GM18508 (cell line): ENCODE data around the gene LNP1.
A peak's percentile ranks its signal among the peaks of the same experiment; 100 is the strongest.
"Not testable (repeated sequence)": the region's sequence is repeated elsewhere in the genome, so short reads cannot be mapped to it uniquely, and the experiment has no call there.

Source experiments
- ATAC-seq: cut with Tn5 transposase; IDR thresholded peaks from one replicate; pipeline ENCODE4 v1.9.1; 2021; ENCODE audit warnings: moderate number of reproducible peaks; ENCODE audit not compliant: insufficient read depth, unreplicated experiment

The LNP1 gene, protein sequence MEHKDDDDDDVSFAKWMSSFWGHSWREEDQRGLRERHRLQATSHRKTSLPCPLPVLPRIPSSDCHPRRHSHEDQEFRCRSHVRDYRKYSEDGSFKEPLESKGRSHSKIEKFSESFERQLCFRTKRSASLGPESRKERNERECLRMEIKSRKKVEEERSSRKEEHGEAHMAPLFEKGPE

DNA sequence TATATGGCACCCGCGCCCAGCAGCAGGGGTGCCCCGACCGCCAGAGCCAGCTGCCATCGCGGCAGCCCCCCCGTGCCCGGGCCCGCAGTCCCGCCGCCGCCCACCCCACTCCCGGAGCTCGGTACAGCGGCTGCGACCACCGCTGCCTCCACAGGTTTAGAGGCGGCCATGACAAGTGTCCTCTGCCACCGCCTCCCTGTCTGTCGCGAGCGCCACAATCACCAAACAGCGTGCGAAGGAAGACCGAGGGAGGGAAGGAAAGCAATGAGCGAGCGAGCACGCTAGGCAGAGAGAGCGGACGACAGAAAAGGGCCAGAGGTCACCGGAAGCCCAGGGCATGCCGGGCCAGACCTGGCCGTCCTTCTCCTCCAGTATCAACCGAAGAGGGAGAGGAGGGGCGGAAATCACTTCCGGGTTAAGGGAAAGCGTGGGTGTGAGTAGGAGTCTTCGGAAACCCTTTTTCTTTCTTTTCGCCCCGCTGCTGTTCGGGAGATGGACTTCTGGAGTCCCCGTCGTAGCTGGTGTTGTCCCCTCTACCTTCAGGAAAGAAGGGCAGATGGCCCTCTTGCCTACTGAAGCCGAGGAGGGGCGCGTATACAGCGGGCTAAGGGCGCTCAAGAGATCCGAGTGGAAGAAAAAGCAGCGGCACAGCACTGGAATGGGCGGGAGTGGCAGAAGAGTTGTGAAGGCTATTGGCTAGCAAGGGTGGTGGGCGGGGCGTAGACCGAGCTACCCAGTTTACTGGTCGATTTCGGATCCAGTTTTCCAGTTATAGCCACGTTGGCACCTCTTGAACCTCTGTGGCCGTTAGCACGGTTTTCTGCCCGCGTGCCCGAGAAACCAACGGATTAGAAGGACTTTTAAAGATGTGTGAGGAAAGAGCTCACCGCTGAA is at the start of gene LNP1, which contains the start of gene TOMM70:
TSS of gene LNP1 (plus strand) at position 760 of the 894 bp plus-strand sequence. CDS start 28,191 bp downstream, outside the sequence.
TSS of gene TOMM70 (minus strand) at position 310 of the 894 bp plus-strand sequence. CDS start at position 170, 140 bp downstream.
- ATAC-seq = peak; percentile 83

DNA sequence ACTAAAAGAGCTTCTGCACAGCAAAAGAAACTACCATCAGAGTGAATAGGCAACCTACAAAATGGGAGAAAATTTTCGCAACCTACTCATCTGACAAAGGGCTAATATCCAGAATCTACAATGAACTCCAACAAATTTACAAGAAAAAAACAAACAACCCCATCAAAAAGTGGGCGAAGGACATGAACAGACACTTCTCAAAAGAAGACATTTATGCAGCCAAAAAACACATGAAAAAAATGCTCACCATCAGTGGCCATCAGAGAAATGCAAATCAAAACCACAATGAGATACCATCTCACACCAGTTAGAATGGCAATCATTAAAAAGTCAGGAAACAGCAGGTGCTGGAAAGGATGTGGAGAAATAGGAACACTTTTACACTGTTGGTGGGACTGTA is 49.6 kb upstream of the LNP1 start:
- not testable (repeated sequence) for ATAC-seq

DNA sequence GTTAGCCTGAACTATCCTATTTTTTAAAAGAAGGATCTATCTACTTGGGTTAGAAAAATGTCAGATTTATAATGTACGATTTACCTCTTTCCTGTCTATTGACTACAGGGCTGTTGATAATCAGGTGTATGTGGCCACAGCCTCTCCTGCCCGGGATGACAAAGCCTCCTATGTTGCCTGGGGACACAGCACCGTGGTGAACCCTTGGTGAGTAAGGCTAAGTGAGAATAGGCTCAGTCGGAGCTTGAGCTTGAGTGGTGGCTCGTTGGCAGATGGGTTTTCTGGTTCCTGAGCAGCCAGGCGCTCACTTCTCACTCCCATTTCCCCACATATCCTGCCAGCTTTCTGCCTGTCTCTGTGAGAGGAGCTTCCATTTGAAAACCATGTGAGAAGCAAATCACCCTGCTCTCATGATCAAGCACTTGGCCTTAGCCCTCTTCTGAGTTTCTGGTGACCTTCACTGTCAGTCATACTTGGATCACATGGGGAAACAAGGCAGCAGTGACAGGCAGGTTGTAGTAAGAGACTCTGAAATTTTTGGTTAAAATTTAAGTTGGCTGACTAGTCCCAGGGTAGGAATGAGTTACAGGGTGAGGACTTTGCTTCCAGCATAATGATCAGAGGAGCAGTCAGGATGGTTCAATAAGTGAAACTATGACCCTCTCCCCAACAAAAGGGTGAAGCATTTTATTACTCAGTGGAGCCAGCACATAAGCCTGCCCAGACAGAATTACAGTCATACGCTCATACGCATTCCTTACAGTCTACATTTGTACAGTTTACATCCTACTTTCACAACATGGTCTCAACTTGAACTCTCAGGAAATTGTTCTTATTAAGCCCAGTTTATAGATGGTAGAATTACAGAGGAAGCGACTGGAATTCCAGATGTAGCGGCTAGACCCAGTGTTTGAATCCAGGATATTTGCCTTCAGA is 48.8 kb upstream of the LNP1 start:
- no peak for ATAC-seq

DNA sequence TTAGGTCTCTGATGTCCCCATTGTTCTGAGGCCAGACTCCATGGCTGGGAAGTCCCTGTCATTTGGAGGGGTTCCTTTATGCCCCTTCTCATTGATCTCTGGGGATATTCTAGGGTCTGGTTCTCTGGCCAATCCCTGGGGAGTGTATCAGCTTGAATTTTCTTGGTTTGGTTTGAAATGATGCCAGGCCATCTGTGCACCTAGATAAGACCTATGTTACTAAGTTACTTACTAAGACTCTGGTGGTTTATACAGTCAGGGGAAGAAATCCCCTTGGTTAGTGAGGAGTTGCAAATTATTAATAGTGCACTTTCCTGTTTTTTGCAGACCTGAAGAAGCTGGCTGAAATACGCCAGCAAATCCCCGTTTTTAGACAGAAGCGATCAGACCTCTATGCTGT is 46.5 kb upstream of the LNP1 start:
- ATAC-seq = no peak

DNA sequence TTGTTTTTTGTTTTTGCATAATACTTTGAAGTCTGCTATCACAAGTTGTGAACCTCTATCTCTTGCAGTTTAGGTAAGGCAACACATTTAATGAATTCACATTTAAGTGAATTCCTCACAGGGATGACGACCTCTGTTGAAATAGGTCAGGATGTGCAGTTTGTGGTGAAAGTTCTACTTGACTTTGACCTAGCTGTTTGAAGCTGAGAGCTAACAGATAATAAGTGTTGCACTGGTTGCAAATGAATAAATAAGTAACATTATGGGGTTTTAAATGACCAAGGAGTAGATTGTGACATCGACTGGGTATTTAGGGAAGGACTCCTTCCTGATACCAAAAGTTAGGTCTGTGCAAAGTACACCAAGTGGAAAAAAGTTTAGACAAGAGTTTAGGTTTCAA is 42.9 kb upstream of the LNP1 start:
- no peak for ATAC-seq

DNA sequence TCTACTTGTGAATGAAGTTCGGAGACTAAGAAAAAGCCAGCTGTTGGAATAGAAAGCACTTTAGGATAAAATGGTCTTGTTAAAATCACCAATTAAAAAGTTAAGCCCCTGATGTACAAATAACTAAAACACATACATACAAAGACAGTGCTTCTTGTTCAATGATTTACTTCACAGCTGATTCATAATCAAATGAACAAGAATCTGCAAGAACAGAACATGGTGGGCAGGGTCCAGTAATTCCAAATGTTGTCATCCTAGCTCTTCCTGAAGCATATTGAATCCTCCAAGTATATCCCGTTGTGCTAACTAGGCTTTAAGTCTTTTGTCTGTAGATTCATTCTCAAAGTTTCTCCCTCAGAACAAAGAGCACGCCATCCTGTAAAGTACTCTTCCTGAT is 42.3 kb upstream of the LNP1 start:
- no peak for ATAC-seq

DNA sequence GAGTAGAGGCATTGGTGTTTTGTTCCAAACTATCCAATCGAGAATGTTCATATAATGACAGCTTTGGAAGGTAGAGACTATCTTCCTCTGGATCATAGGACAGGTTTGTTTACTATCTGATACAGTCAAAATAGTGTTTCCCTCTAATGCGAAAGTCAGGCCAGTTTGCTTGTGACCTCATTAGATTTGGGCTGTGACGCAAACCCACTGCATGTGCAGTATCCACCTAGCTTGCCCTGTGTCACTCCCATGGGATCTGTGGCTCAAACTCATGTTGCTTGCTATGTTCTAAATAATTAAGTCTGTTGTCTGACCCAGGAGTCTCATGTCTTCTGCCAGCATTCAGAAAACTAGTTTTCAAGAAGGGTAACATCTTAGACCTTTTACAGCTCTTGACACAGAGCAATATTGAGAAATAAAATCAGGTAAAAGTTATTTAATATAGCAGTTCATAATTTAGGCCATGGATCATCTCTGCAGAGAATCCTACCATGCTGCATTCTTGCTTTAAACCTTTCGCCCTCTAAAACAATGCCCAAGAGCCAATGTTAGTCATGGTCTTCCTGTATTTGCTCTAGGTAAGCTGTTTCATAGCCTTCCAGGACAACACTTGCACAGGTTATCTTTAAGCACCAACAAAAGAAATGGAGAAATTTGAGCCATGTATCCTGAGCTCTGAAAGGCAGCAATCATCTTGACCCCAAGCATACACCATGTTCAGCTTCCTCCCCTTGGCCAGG is 40.4 kb upstream of the LNP1 start:
- ATAC-seq = no peak

DNA sequence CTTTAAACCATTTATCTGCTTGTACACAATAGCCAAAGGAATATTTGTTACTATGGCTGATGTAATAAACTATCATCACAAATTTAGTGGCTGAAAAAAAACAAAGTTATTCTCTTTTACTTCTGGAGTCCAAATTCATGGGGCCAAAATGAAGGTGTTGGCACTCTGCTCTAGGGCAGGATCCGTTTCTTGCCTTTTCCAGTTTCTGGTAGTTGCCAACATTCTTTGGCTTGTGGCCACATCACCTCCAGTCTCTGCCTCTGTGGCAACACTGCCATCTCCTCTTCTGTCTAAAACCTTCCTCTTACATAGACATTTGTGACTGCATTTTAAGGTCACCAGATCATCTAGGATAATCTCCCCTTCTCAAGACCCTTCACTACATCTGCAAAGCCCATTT is 39.4 kb upstream of the LNP1 start:
- no peak for ATAC-seq

DNA sequence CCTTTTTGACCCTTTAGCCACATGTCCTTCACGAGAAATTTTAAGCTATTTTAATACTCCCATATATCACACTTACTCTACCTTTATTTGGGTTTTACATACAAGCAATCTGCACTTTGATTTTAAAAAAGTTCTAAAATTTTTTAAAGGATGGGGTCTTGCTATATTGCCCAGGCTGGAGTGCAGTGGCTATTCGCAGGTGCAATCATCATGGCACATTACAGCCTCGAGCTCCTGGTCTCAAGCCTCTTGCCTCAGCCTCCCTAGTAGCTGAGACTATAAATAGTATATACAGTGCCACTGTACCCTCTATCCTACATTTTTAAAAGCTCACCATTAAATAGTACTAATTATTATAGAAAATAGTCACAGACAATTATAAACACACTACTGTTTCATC is 36.9 kb upstream of the LNP1 start:
- no peak for ATAC-seq

DNA sequence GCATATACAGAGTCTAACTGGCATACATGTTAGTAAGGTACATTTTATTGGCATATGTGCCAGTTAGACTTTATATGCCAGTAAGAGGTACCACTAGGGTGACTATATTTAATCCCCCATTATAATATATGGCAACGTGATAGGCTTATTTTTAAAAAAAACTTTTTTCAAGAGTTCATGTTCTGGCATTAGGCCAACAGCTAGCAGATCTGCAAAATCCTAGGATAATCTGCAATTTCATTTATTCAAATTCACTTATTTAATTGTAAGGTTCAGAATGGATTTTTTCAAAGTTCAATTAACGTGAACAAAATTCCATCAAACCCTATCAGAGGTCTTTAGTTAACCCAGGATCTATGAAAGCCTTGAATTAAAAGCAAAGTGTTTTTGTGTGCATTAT is 34.9 kb upstream of the LNP1 start:
- ATAC-seq = no peak

DNA sequence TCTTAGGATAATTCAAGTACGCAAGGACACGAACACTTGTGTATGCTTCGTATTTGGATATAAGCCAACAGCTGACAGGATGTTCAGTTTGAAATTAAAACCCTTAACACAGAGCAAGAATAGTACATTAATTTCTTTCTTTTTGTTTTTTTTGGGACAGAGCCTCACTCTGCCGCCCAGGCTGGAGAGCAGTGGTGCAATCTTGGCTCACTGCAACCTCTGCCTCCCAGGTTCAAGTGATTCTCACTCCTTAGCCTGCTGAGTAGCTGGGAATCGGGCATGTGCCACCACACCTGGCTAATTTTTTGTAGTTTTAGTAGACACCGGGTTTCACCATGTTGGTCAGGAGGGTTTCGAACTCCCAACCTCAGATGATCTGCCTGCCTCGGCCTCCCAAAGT is 32.9 kb upstream of the LNP1 start:
- no peak for ATAC-seq

DNA sequence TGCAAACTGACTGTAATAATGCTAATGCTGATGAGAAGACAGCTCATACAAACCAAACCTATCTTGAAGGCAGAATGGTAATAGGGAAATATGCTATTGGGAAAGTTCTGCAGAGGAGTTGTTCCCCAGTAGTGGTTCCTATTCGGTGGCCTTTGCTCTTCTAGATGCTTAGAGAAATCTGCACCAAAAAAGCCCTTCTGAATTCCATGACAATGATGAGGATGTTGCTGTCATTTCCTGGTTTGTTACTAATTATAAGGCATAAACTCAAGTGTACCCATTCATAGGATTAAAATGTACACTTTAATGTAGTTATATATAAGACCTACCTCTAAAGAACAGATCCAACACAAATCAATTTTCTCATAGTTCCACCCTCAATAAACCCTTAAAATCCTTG is 30.6 kb upstream of the LNP1 start:
- ATAC-seq = no peak

DNA sequence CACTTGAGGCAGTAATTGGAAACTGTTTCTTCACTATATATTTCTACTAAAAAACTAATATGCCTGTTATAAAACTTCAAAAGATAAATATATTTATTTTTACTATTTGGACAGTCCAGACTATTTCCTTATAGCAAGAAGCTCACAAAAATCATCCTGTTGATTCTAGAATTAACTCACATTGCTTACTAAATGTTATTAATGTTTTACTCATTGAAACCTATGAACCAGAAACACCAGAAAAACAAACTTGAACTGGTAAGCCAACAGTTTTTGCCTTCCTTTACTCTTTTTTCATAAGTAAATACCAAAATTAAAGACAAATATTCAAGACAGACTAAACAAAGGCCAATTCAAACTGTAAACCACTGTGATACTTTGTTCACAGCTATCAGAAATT is 26.8 kb upstream of the LNP1 start:
- no peak for ATAC-seq

DNA sequence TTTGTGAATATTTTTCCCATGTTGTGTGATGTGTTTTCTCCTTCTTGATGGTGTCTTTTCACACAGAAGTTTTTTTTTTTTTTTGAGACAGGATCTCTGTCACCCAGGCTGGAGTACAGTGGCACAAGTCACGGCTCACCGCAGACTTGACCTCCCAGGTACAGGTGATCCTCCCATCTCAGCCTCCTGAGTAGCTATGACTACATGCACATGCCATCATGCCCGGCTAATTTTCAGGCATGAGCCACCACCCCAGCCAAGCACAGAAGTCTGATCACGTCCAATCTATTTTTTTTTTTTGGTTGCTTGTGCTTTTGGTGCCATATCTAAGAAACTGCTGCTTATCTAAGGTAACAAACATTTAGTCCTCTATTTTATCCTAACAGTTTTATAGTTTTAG is 25.0 kb upstream of the LNP1 start:
- ATAC-seq = no peak

DNA sequence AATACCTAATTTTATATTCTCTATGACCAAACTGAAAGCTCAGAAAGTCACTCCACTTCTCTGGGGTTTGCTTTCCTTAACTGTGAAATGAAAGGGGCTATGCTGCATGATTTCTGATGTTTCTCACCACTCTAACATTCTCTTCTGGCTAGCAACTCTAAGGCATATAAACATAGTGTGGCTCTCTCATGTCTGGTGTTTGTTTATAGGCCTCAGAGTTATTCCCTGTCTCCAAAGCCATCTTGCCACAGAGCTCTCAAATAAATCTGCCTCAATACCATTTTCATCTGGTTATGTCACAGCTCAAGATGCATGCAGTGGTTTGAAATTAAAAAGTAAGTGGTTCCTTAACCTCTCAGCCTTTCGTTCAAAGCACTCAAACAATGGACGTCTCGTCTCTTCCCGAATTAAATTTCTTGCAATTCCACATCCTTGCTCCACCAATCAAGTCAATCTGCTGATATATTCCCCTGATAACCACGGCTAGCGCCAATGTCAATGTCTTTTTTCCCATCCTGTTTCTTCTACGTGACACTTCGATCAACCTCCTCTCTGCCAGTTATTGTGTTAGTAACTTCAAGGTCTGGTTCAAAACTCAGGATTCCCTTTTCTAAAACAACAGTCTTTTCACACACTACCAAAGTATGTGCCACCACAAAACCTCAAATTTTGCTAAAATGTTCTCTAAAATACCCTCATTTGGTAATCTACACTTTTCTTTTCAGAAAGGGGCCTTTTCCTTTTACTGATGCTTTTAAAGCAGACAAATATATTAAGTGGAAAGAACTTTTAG is 16.4 kb upstream of the LNP1 start:
- ATAC-seq = no peak

DNA sequence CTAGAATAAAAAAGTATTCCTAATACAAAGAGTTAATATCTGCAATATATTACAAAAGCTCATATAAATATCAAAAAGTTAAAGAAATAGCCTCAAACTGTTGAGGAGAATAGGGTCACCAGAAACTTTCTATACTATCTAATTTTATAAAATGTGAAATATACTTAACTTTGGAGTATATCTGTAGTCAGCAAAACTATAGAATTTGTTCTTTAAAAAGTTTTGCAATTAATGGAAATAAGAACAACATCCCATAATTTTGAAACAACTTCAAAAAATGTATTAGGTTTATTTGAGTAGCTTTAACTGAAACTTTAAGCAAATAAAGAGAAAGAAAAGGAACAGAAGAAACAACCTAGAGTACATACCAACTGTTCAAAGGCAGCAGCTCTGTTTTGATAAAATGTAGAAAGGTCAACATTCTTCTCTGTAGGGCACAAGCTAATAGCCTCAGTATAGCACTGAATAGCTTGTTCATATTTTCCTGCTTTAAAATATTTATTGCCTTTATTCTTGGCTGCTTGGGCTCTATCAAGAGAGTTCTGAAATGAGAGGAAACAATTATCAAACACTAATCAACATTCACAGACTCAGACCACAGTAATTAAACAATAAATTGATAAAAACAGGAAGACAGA is 14.8 kb upstream of the LNP1 start:
- no peak for ATAC-seq

DNA sequence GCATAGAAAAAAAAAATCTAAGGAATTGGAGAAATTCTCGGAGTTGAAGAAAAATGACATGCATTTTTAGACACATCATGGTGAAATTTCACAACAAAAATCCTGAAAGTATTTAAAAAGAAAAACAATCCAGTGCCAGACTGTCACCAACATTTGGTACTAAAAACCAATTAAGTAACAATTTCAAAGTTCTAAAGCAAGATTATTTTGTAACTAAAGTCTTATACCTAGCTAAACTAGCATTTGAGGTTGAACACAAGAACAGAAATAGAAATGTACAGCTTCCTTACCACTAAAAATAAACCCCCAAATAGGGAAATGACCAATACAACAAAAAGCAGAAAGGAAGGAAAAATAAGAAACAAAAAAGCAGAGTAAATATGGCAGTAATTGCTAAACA is 12.3 kb upstream of the LNP1 start:
- ATAC-seq = no peak

DNA sequence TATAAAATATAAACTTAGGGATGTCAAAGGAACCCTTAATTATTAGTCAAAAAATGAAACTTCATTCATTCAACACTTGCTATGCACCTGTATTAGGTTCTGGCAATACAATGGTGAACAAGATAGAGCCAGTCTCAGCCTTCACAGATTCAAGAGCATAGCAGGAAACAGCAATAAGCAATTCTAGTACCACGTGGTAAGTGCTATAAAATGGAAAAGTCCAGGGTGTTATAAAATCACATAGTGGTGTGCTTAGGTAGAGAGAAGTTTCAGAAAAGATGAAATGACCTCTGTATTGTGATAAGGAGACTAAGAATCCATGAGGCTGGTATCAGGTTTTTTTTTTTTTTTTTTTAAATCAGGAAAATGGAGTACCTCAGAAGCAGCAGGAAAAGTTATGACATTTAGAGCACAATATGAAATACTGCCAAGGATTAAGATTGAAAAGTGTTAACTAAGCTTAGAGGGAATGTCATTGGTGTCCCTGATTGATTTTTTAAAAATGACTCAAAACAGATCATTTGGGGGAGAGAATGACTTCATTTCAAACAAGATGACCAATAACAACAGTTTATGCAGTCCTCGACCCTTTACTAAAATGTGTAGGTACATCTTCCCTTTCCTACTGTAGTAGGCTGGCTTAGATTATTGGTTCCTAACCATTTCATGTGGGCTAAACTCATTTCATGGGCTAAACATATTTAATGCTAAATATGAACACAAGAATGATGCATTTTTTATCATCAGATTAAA is 5.5 kb upstream of the LNP1 start:
- ATAC-seq = no peak
